Vagina (tissue), 2 donors: Measurements from ENCODE around the gene NUB1. TPM values are rescaled to one million over a fixed set of nuclear protein-coding genes. Genes with fewer than 3 reads are reported as not detected.

Experiments
- DNase-seq, 2 donors: peaks; one replicate each; pipeline ENCODE4 v3.0.0-alpha.2; 2017; ENCODE audit errors: extremely low spot score in 2 of 2
- H3K27ac ChIP-seq: fragments of 200-600 bp; sonication (generic); one replicate; pipeline ENCODE4 v1.5.1; 2019
- H3K27me3 ChIP-seq: fragments of 200-600 bp; sonication (generic); one replicate; pipeline ENCODE4 v1.5.1; 2019
- H3K36me3 ChIP-seq, 2 donors: fragments of 200-600 bp; sonication (generic); one replicate each; pipeline ENCODE4 v1.5.1; 2017 to 2019
- H3K4me1 ChIP-seq: fragments of 200-600 bp; sonication (generic); one replicate; pipeline ENCODE4 v1.5.1; 2019
- H3K4me3 ChIP-seq, 2 donors: fragments of 200-600 bp; sonication (generic); 1 replicate in 1 of 2; 2 replicates in 1 of 2; pipeline ENCODE4 v1.5.1; 2016 to 2019
- H3K9me3 ChIP-seq: fragments of 200-600 bp; sonication (generic); one replicate; pipeline ENCODE4 v1.5.1; 2019
- CTCF ChIP-seq, 3 experiments: fragments of 450-650 bp in 2 of 3; fragments of 200-600 bp in 1 of 3; sonication (generic) in 1 of 3; IDR thresholded peaks; one replicate each; pipeline ENCODE4 v1.5.1; 2017 to 2019; ENCODE audit warnings: antibody characterized with exemption in 3 of 3, mild to moderate bottlenecking in 2 of 3, moderate library complexity in 2 of 3
- POLR2A ChIP-seq, 2 donors: fragments of 450-650 bp; IDR thresholded peaks; one replicate each; pipeline ENCODE4 v1.6.1; 2017; ENCODE audit warnings: antibody characterized with exemption in 2 of 2, mild to moderate bottlenecking in 2 of 2, moderate library complexity in 2 of 2
- POLR2AphosphoS5 ChIP-seq, 2 donors: sonication (generic); formaldehyde crosslinking; IDR thresholded peaks; one replicate each; pipeline ENCODE4 v1.9.0; 2017; ENCODE audit warnings: antibody characterized with exemption in 2 of 2, mild to moderate bottlenecking in 2 of 2, low read depth in 1 of 2; ENCODE audit not compliant: insufficient read depth in 1 of 2
- intact Hi-C: fragments of 100-400 bp; cut with DNase I; formaldehyde crosslinking; loops from one replicate; pipeline ENCODE4 v1.15.1; 2023
- total RNA-seq: library from RNA; depleted of rRNA; stranded (reverse); fragments of >200 nt; gene quantifications from one replicate; pipeline ENCODE4 v1.2.3, GENCODE V29; 2016

NUB1 gene
- total RNA-seq, 1 donor from 2014 or later, result 46.2 TPM

- H3K4me3 ChIP-seq, result no peak overlapping the region
- no peaks in the 10 kb centered on the region for H3K9me3 ChIP-seq
- H3K4me1 ChIP-seq, result no peaks in the 10 kb centered on the region
- TF ChIP-seq POLR2AphosphoS5 (IDR thresholded peaks at IDR 0.05; ENCODE audit: insufficient read depth in 1 of 2, low read depth in 1 of 2) (no peak), CTCF (IDR thresholded peaks at IDR 0.05) (no peak), POLR2A (IDR thresholded peaks at IDR 0.05) (no peak)
- H3K27ac ChIP-seq, result no peak overlapping the region
- intact Hi-C loops, result no loop called here
- no peaks in the 10 kb centered on the region for H3K27me3 ChIP-seq
- no peaks in the 10 kb centered on the region for H3K36me3 ChIP-seq
- no peak for DNase-seq
Observed at GRCh38 chr7:151319189-151319588, 22.4 kb upstream of the NUB1 start.

GRCh38 chr7:151320263-151320845, 21.3 kb upstream of the NUB1 start:
- no peaks in the 10 kb centered on the region for H3K4me1 ChIP-seq
- intact Hi-C loops, result no loop called here
- no peaks in the 10 kb centered on the region for H3K27me3 ChIP-seq
- H3K4me3 ChIP-seq, result no peak overlapping the region
- H3K9me3 ChIP-seq, result no peaks in the 10 kb centered on the region
- no peak for DNase-seq
- H3K27ac ChIP-seq, result no peak overlapping the region
- no peaks in the 10 kb centered on the region for H3K36me3 ChIP-seq
- TF ChIP-seq POLR2AphosphoS5 (IDR thresholded peaks at IDR 0.05; ENCODE audit: insufficient read depth in 1 of 2, low read depth in 1 of 2), result no peak

GRCh38 chr7:151321341-151321740, 20.3 kb upstream of the NUB1 start:
- Histone ChIP-seq H3K36me3 (no peaks in the 10 kb centered on the region), H3K27me3 (no peaks in the 10 kb centered on the region), H3K4me3 (no peak overlapping the region), H3K9me3 (no peaks in the 10 kb centered on the region), H3K4me1 (no peaks in the 10 kb centered on the region), H3K27ac (no peak overlapping the region)
- DNase-seq, result no peak
- intact Hi-C loops, result no loop called here
- TF ChIP-seq CTCF (IDR thresholded peaks at IDR 0.05) (no peak), POLR2AphosphoS5 (IDR thresholded peaks at IDR 0.05; ENCODE audit: insufficient read depth in 1 of 2, low read depth in 1 of 2) (no peak), POLR2A (IDR thresholded peaks at IDR 0.05) (no peak)

GRCh38 chr7:151322906-151323305, 18.7 kb upstream of the NUB1 start:
- Histone ChIP-seq H3K9me3 (no peaks in the 10 kb centered on the region), H3K27ac (no peak overlapping the region), H3K27me3 (no peaks in the 10 kb centered on the region), H3K4me1 (no peaks in the 10 kb centered on the region), H3K36me3 (no peaks in the 10 kb centered on the region), H3K4me3 (no peak overlapping the region)
- DNase-seq, result no peak
- intact Hi-C loops, result no loop called here
- TF ChIP-seq CTCF (IDR thresholded peaks at IDR 0.05), result no peak
- no peak for TF ChIP-seq POLR2AphosphoS5 (IDR thresholded peaks at IDR 0.05; ENCODE audit: insufficient read depth in 1 of 2, low read depth in 1 of 2)
- TF ChIP-seq POLR2A (IDR thresholded peaks at IDR 0.05), result no peak

GRCh38 chr7:151327022-151327421, 14.6 kb upstream of the NUB1 start:
- peak in 1 of 2 donors; percentile 10 for DNase-seq
- Histone ChIP-seq H3K9me3 (no peaks in the 10 kb centered on the region), H3K36me3 (no peaks in the 10 kb centered on the region), H3K4me3 (no peak overlapping the region), H3K4me1 (no peaks in the 10 kb centered on the region), H3K27me3 (no peaks in the 10 kb centered on the region), H3K27ac (no peak overlapping the region)
- intact Hi-C loops, result no loop called here
- TF ChIP-seq POLR2AphosphoS5 (IDR thresholded peaks at IDR 0.05; ENCODE audit: insufficient read depth in 1 of 2, low read depth in 1 of 2), result no peak
- TF ChIP-seq POLR2A (IDR thresholded peaks at IDR 0.05), result no peak
- TF ChIP-seq CTCF (IDR thresholded peaks at IDR 0.05), result no peak
